ENCODE results near the gene PARVA. TPM values are rescaled to one million over a fixed set of nuclear protein-coding genes. Genes with fewer than 3 reads are reported as not detected.

Gene PARVA
- total and polyA plus RNA-seq, 2 donors from 2014 or later = 25.1 to 80.3 TPM

DNA sequence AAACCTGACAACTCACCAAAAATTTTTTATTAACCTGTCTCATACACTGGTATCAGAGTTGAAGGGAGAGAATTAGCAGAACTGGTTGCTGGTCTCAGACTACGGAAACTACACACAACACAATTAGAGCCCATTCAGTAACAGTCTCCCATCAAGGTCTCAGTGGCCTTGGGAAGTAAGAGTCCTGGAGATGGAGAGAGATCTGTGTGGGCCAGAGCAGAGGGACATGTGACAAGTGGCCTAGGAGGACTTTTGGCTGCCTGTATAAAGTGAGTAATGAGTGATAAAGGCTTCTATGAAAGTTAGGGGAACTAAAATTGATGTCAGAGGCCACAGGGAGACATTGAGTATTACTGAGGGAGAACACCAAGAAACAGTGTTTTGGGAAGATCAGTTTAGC is 58.9 kb downstream of the PARVA start:
- no peaks in the 10 kb centered on the region for H3K36me3 ChIP-seq (ENCODE audit: control insufficient read depth in 2 of 3, insufficient read depth in 3 of 3, low read length in 3 of 3)
- DNase-seq (no peak), FAIRE-seq (no peak)
- no peak overlapping the region for H3K9ac ChIP-seq (ENCODE audit: low read length in 3 of 3)
- no peaks in the 10 kb centered on the region for H3K27me3 ChIP-seq (ENCODE audit: control insufficient read depth, insufficient read depth, low read length)
- intact Hi-C loops (cut with DNase I) = no loop called here
- H3K4me1 ChIP-seq (ENCODE audit: control insufficient read depth in 2 of 3, insufficient read depth in 2 of 3, low read depth in 1 of 3, low read length in 3 of 3) = peaks cover 0 to 8% (median 6%) of the 10 kb centered on the region in 3 donors
- H3K27ac ChIP-seq (ENCODE audit: low read depth in 2 of 2, low read length in 2 of 2) = no peak overlapping the region
- no peaks in the 10 kb centered on the region for H3K9me3 ChIP-seq (ENCODE audit: control insufficient read depth in 2 of 3, insufficient read depth in 1 of 3, low read length in 3 of 3)
- TF ChIP-seq, protein P1, sequence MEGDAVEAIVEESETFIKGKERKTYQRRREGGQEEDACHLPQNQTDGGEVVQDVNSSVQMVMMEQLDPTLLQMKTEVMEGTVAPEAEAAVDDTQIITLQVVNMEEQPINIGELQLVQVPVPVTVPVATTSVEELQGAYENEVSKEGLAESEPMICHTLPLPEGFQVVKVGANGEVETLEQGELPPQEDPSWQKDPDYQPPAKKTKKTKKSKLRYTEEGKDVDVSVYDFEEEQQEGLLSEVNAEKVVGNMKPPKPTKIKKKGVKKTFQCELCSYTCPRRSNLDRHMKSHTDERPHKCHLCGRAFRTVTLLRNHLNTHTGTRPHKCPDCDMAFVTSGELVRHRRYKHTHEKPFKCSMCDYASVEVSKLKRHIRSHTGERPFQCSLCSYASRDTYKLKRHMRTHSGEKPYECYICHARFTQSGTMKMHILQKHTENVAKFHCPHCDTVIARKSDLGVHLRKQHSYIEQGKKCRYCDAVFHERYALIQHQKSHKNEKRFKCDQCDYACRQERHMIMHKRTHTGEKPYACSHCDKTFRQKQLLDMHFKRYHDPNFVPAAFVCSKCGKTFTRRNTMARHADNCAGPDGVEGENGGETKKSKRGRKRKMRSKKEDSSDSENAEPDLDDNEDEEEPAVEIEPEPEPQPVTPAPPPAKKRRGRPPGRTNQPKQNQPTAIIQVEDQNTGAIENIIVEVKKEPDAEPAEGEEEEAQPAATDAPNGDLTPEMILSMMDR (IDR thresholded peaks at IDR 0.05; ENCODE audit: borderline replicate concordance, extremely low read depth, insufficient read depth) = no peak
- H3K4me3 ChIP-seq (ENCODE audit: low read length in 3 of 3) = no peak overlapping the region

DNA sequence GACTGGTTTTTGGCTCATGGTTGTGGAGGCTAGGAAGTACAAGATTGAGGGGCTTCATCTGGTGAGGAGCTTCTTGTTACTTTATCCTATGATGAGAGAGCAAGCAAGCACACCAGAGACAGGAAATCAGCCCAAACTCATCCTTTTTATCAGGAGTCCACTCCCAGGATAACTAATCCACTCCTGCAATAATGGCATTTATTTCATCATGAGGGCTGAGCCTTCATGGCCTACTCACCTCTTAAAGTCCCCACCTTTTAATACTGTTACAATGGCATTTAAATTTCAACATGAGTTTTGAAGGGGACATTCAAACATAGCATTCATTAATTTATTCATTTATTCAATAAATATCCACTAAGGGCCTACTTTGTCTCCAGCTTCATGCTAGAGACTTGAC is 60.9 kb downstream of the PARVA start:
- no peak for FAIRE-seq
- Histone ChIP-seq H3K9me3 (ENCODE audit: control insufficient read depth in 2 of 3, insufficient read depth in 1 of 3, low read length in 3 of 3) (no peaks in the 10 kb centered on the region), H3K9ac (ENCODE audit: low read length in 3 of 3) (no peak overlapping the region), H3K4me1 (ENCODE audit: control insufficient read depth in 2 of 3, insufficient read depth in 2 of 3, low read depth in 1 of 3, low read length in 3 of 3) (peaks cover 0 to 7% (median 6%) of the 10 kb centered on the region in 3 donors), H3K4me3 (ENCODE audit: low read length in 3 of 3) (no peak overlapping the region), H3K27me3 (ENCODE audit: control insufficient read depth, insufficient read depth, low read length) (no peaks in the 10 kb centered on the region), H3K27ac (ENCODE audit: low read depth in 2 of 2, low read length in 2 of 2) (no peak overlapping the region), H3K36me3 (ENCODE audit: control insufficient read depth in 2 of 3, insufficient read depth in 3 of 3, low read length in 3 of 3) (no peaks in the 10 kb centered on the region)
- no peak for DNase-seq
- intact Hi-C loops (cut with DNase I) = no loop called here
- TF ChIP-seq, protein P1 (IDR thresholded peaks at IDR 0.05; ENCODE audit: borderline replicate concordance, extremely low read depth, insufficient read depth) = no peak

DNA sequence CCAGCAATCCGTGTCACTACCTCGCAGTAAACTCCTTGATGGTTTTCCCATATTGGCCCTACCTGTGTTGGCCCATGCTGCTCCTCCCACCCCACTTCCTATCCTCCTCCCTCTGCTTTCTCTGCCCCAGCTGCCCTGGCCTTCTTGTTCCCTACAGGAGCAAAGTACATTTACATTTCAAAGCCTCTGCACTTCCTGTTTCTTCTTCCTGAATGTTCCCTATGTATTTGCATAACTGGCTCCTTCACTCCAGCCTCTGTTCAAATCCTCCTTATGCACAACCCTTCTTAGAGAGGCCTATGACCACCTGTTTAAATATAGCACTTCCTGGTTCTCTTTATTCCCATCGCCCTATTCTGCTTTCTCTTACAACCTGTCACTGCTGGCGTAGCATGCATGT is 62.2 kb downstream of the PARVA start:
- no peak overlapping the region for H3K9ac ChIP-seq (ENCODE audit: low read length in 3 of 3)
- intact Hi-C loops (cut with DNase I) = no loop called here
- no peak overlapping the region for H3K27ac ChIP-seq (ENCODE audit: low read depth in 2 of 2, low read length in 2 of 2)
- FAIRE-seq = no peak
- peaks cover 0 to 3% (median 2%) of the 10 kb centered on the region in 3 donors for H3K36me3 ChIP-seq (ENCODE audit: control insufficient read depth in 2 of 3, insufficient read depth in 3 of 3, low read length in 3 of 3)
- no peak overlapping the region for H3K4me3 ChIP-seq (ENCODE audit: low read length in 3 of 3)
- no peaks in the 10 kb centered on the region for H3K9me3 ChIP-seq (ENCODE audit: control insufficient read depth in 2 of 3, insufficient read depth in 1 of 3, low read length in 3 of 3)
- TF ChIP-seq, protein P1 (IDR thresholded peaks at IDR 0.05; ENCODE audit: borderline replicate concordance, extremely low read depth, insufficient read depth) = no peak
- no peak for DNase-seq
- H3K4me1 ChIP-seq (ENCODE audit: control insufficient read depth in 2 of 3, insufficient read depth in 2 of 3, low read depth in 1 of 3, low read length in 3 of 3) = no peaks in the 10 kb centered on the region
- no peaks in the 10 kb centered on the region for H3K27me3 ChIP-seq (ENCODE audit: control insufficient read depth, insufficient read depth, low read length)

DNA sequence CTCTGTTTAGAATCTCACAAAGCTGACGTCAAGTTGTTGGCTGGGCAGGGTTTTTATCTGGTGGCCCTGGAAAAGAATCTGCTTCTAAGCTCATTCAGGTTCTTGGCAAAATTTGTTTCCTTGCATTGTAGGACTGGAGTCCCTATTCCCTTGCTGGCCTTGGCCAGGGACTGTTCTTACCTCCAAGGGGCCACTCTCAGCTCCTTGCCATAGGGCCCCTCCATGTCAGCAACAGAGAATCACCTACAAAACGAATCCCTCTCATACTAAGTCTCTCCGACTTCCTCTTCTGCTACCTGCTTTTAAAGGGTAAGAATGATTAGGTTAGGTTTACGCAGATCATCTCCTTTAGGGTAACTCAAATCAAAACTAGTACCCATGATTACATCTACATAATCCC is 63.2 kb downstream of the PARVA start:
- no peaks in the 10 kb centered on the region for H3K9me3 ChIP-seq (ENCODE audit: control insufficient read depth in 2 of 3, insufficient read depth in 1 of 3, low read length in 3 of 3)
- H3K9ac ChIP-seq (ENCODE audit: low read length in 3 of 3) = no peak overlapping the region
- peaks cover 0 to 3% (median 2%) of the 10 kb centered on the region in 3 donors for H3K36me3 ChIP-seq (ENCODE audit: control insufficient read depth in 2 of 3, insufficient read depth in 3 of 3, low read length in 3 of 3)
- FAIRE-seq (no peak), DNase-seq (no peak)
- no peak overlapping the region for H3K4me3 ChIP-seq (ENCODE audit: low read length in 3 of 3)
- no peaks in the 10 kb centered on the region for H3K27me3 ChIP-seq (ENCODE audit: control insufficient read depth, insufficient read depth, low read length)
- TF ChIP-seq, protein P1 (IDR thresholded peaks at IDR 0.05; ENCODE audit: borderline replicate concordance, extremely low read depth, insufficient read depth) = no peak
- H3K4me1 ChIP-seq (ENCODE audit: control insufficient read depth in 2 of 3, insufficient read depth in 2 of 3, low read depth in 1 of 3, low read length in 3 of 3) = no peaks in the 10 kb centered on the region
- no peak overlapping the region for H3K27ac ChIP-seq (ENCODE audit: low read depth in 2 of 2, low read length in 2 of 2)
- intact Hi-C loops (cut with DNase I) = no loop called here

Measured in kidney (tissue), 14 donors.